Lung (tissue), 12 donors: ENCODE data around the gene C1S. TPM values are rescaled to one million over a fixed set of nuclear protein-coding genes. Genes with fewer than 3 reads are reported as not detected.

ENCODE experiments used
- ATAC-seq: fragments of 200-7000 bp; cut with Tn5 transposase; one replicate; pipeline ENCODE4 v1.9.1; 2020; ENCODE audit warnings: moderate number of reproducible peaks; ENCODE audit not compliant: insufficient read depth, low FRiP score
- DNase-seq, 3 donors: peaks; one replicate each; pipeline ENCODE4 v3.0.0-alpha.2; 2013 to 2017
- H3K27ac ChIP-seq, 2 donors: one replicate each; pipeline ENCODE4 v1.5.1; 2013; ENCODE audit warnings: mild to moderate bottlenecking in 2 of 2, moderate library complexity in 2 of 2, control low read depth in 1 of 2, inconsistent platforms in 1 of 2, low read depth in 1 of 2, low read length in 1 of 2
- H3K27me3 ChIP-seq, 3 donors: one replicate each; pipeline ENCODE4 v1.5.1; 2013; ENCODE audit warnings: low read length in 2 of 3; ENCODE audit not compliant: control insufficient read depth in 3 of 3, insufficient read depth in 3 of 3
- H3K36me3 ChIP-seq, 4 donors: one replicate each; pipeline ENCODE4 v1.5.1; 2013; ENCODE audit warnings: low read length in 4 of 4, mild to moderate bottlenecking in 1 of 4, moderate library complexity in 1 of 4; ENCODE audit not compliant: control insufficient read depth in 4 of 4, insufficient read depth in 4 of 4
- H3K4me1 ChIP-seq, 5 donors: one replicate each; pipeline ENCODE4 v1.5.1; 2013; ENCODE audit warnings: low read length in 5 of 5, mild to moderate bottlenecking in 2 of 5, moderate library complexity in 1 of 5; ENCODE audit not compliant: control insufficient read depth in 5 of 5, insufficient read depth in 5 of 5
- H3K4me3 ChIP-seq: one replicate; pipeline ENCODE4 v1.5.1; 2013; ENCODE audit warnings: mild to moderate bottlenecking, control low read depth, moderate library complexity
- H3K9ac ChIP-seq, 2 donors: one replicate each; pipeline ENCODE4 v1.5.1; 2013; ENCODE audit warnings: low read length in 2 of 2, control low read depth in 1 of 2; ENCODE audit not compliant: insufficient read depth in 1 of 2
- H3K9me3 ChIP-seq, 4 donors: one replicate each; pipeline ENCODE4 v1.5.1; 2013; ENCODE audit warnings: low read length in 3 of 4, mild to moderate bottlenecking in 1 of 4, moderate library complexity in 1 of 4; ENCODE audit not compliant: control insufficient read depth in 4 of 4, insufficient read depth in 3 of 4
- WGBS, 2 donors: extraction: QIAGEN DNeasy Blood & Tissue Kit; methylation state at CpG; one replicate each; pipeline ENCODE4 v1.1.7; 2013; 5-methylcytosine and 5-hydroxymethylcytosine counted together
- polyA plus RNA-seq, 2 donors: library from polyadenylated mRNA; stranded (reverse); fragments of 200-250 nt; gene quantifications; one replicate each; pipeline ENCODE4 v1.2.1, GENCODE V29; 2013
- total RNA-seq, 2 donors: library from RNA; depleted of rRNA in 1 of 2; stranded (reverse); fragments of >200 nt in 1 of 2; gene quantifications; one replicate each; pipeline ENCODE4 v1.2.1, GENCODE V29; 2014 to 2021
- TF ChIP-seq, protein P1 (sequence below): IDR thresholded peaks from 2 replicates; pipeline ENCODE4 v1.5.1; 2012; ENCODE audit warnings: mild to moderate bottlenecking; ENCODE audit errors: control extremely low read depth, extremely low read depth
- donor health status: control.
- donor health status: control.
- donor health status: Bipolar disorder and iron deficiency.
- donor health status: healthy.
- donor health status: DM: yes; HTN: yes; CAD: no.

The C1S gene
- total and polyA plus RNA-seq, 4 donors, result 148 to 291 (median 253) TPM

DNA sequence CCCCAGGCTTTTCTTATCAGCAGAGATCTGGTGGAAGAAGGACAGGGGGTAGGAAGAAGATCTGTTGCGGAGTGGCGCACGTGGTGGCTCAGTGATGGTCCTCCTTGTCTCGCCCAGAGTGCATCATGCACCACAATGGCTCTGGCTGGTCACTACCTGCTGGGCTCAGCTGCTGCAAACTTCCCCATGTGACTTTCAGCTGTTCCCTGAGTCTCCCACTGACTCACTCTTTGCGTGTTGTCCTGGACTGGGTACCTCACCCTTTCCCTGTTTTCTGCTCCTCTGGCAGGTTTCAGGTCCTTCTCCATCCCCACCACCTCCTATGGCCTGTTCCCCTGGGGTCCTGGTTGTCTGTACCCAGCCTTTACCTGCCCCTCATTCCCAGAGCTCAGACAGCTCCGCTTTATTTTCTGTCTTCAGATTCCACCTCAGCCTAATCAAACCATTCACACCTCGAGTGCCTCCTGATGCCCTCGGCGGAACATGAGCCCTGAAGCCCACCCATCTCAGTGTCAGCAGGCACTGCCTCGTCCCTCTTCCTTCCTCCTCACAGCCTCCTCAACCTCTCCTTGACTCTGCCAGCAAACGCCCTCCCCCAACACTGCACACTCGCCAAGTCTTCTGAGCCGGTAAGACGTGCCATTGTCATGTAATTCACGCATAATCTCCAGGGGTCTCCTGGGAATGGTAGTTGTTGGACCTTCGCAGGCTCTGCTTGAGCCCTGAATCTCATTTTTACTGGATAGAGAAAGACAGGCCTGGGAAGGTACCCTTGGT lies 29.9 kb downstream of the C1S start:
- ATAC-seq (no peak), DNase-seq (peak; percentile 26 to 58 (median 37))
- WGBS, 2 donors, result 75 to 78% methylated on average over 16 of the region's 16 CpGs
- Histone ChIP-seq H3K27ac (peak overlapping the region in 1 of 2 donors; percentile 10), H3K4me3 (no peak overlapping the region), H3K27me3 (peaks cover 0 to 2% (median 0%) of the 10 kb centered on the region in 3 donors), H3K9ac (peak overlapping the region in 1 of 2 donors; percentile 34), H3K4me1 (peaks cover 0 to 25% (median 9%) of the 10 kb centered on the region in 5 donors), H3K9me3 (no peaks in the 10 kb centered on the region), H3K36me3 (peaks cover 0 to 22% (median 18%) of the 10 kb centered on the region in 4 donors)
- TF ChIP-seq, protein P1, sequence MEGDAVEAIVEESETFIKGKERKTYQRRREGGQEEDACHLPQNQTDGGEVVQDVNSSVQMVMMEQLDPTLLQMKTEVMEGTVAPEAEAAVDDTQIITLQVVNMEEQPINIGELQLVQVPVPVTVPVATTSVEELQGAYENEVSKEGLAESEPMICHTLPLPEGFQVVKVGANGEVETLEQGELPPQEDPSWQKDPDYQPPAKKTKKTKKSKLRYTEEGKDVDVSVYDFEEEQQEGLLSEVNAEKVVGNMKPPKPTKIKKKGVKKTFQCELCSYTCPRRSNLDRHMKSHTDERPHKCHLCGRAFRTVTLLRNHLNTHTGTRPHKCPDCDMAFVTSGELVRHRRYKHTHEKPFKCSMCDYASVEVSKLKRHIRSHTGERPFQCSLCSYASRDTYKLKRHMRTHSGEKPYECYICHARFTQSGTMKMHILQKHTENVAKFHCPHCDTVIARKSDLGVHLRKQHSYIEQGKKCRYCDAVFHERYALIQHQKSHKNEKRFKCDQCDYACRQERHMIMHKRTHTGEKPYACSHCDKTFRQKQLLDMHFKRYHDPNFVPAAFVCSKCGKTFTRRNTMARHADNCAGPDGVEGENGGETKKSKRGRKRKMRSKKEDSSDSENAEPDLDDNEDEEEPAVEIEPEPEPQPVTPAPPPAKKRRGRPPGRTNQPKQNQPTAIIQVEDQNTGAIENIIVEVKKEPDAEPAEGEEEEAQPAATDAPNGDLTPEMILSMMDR, result no peak

DNA sequence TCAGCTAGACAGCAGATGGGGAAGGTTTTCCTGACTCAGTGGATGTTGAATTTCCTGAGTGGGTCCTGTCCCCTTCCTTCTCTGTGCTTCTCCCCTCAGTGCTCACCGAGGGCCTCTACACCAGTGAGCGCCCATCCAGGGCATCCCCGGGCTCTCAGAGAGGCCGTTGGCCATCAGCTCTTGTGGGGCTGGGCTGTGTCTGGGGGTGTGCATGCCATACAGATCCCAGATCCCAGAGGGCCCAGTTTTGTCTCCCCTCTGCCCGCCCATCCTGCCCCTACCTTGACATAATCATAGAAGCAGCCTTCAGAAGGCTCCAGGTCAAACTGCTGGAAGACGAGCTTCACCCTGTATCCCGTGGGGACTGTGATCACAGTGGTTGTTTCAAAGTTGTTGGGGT lies 30.7 kb downstream of the C1S start:
- DNase-seq, result no peak
- WGBS, 2 donors, result 84 to 94% methylated on average over 7 of the region's 7 CpGs
- Histone ChIP-seq H3K9ac (peak overlapping the region in 1 of 2 donors; percentile 34), H3K4me3 (peak overlapping the region; percentile 16), H3K27me3 (peaks cover 0 to 2% (median 0%) of the 10 kb centered on the region in 3 donors), H3K4me1 (peaks cover 0 to 25% (median 9%) of the 10 kb centered on the region in 5 donors), H3K27ac (peak overlapping the region; percentile 4 to 85), H3K36me3 (peaks cover 0 to 16% (median 13%) of the 10 kb centered on the region in 4 donors), H3K9me3 (no peaks in the 10 kb centered on the region)
- TF ChIP-seq, protein P1, result no peak
- ATAC-seq, result no peak

GRCh38 chr12:7091660-7092228 lies 31.2 kb downstream of the C1S start:
- Histone ChIP-seq H3K9me3 (no peaks in the 10 kb centered on the region), H3K27me3 (peaks cover 0 to 2% (median 0%) of the 10 kb centered on the region in 3 donors), H3K27ac (peak overlapping the region; percentile 9 to 85), H3K9ac (peak overlapping the region; percentile 26 to 96), H3K4me3 (peak overlapping the region; percentile 46), H3K4me1 (peaks cover 0 to 25% (median 9%) of the 10 kb centered on the region in 5 donors), H3K36me3 (peaks cover 0 to 14% (median 10%) of the 10 kb centered on the region in 4 donors)
- ATAC-seq, result peak; percentile 49
- DNase-seq, result peak; percentile 47 to 56 (median 50)
- WGBS, 2 donors, result 29 to 59% methylated on average over 10 of the region's 10 CpGs
- TF ChIP-seq, protein P1, result no peak
